HEK293 (cell line): ENCODE measurements around the gene MANF.

Source experiments
- CTCF ChIA-PET: fragments of 350-600 bp; formaldehyde crosslinking; extraction: SDS; loops from one replicate; lab custom pipeline; 2021; ENCODE audit warnings: antibody characterized with exemption; lab: Yijun Ruan, JAX
- POLR2A ChIA-PET: fragments of 300-600 bp; formaldehyde crosslinking; extraction: SDS; loops from one replicate; lab custom pipeline; 2020; ENCODE audit warnings: antibody characterized with exemption, inconsistent platforms; lab: Yijun Ruan, JAX
- H3K27ac ChIP-seq: fragments of 200-500 bp; sonication (Bioruptor generic); 2 replicates; pipeline ENCODE4 v1.5.1; 2014; ENCODE audit warnings: low read depth, low read length, control low read depth, inconsistent platforms; ENCODE audit errors: extremely low read depth
- H3K36me3 ChIP-seq, 2 experiments: fragments of 200-500 bp in 1 of 2; sonication (Bioruptor generic) in 1 of 2; 1 replicate in 1 of 2; 2 replicates in 1 of 2; pipeline ENCODE4 v1.5.1; 2014 to 2017; ENCODE audit warnings: inconsistent platforms in 2 of 2, low read length in 2 of 2; ENCODE audit not compliant: control insufficient read depth in 2 of 2, insufficient read depth in 1 of 2
- H3K4me1 ChIP-seq: fragments of 200-500 bp; sonication (Bioruptor generic); 2 replicates; pipeline ENCODE4 v1.5.1; 2014; ENCODE audit warnings: mild to moderate bottlenecking, low read length, inconsistent platforms; ENCODE audit not compliant: control insufficient read depth, insufficient read depth
- H3K4me3 ChIP-seq: 2 replicates; pipeline ENCODE4 v1.5.1; 2011; ENCODE audit warnings: low read depth, mild to moderate bottlenecking, control low read depth, low read length, moderate library complexity
- H3K9me3 ChIP-seq: fragments of 200-500 bp; sonication (Bioruptor generic); 2 replicates; pipeline ENCODE4 v1.5.1; 2014; ENCODE audit warnings: low read depth, low read length, inconsistent platforms; ENCODE audit not compliant: control insufficient read depth, insufficient read depth
- HOXD13 ChIP-seq: sonication (generic); formaldehyde crosslinking; IDR thresholded peaks from 2 replicates; pipeline ENCODE4 v1.8.0; 2022; ENCODE audit warnings: missing genetic modification reagents, borderline replicate concordance
- IKZF3 ChIP-seq: fragments of 450-650 bp; IDR thresholded peaks from 2 replicates; pipeline ENCODE4 v1.5.0; 2018; ENCODE audit warnings: missing biosample characterization, mild to moderate bottlenecking, missing genetic modification characterization, moderate library complexity
- MZF1 ChIP-seq: fragments of 450-650 bp; formaldehyde crosslinking; IDR thresholded peaks from 2 replicates; pipeline ENCODE4 v1.5.1; 2017; ENCODE audit warnings: missing biosample characterization, missing genetic modification characterization, borderline replicate concordance
- PRDM1 ChIP-seq: fragments of 450-650 bp; formaldehyde crosslinking; IDR thresholded peaks from 2 replicates; pipeline ENCODE4; 2016; ENCODE audit warnings: missing biosample characterization, missing genetic modification characterization
- SCRT1 ChIP-seq: fragments of 450-650 bp; formaldehyde crosslinking; IDR thresholded peaks from 2 replicates; pipeline ENCODE4 v1.5.1; 2016; ENCODE audit warnings: missing biosample characterization, missing genetic modification characterization, borderline replicate concordance
- ZBTB11 ChIP-seq: fragments of 450-650 bp; formaldehyde crosslinking; conservative IDR thresholded peaks from 2 replicates; pipeline ENCODE4 v1.5.1; 2016; ENCODE audit warnings: low read depth, missing biosample characterization, missing genetic modification characterization
- ZBTB17 ChIP-seq: fragments of 450-650 bp; formaldehyde crosslinking; IDR thresholded peaks from 2 replicates; pipeline ENCODE4 v1.5.1; 2016; ENCODE audit warnings: missing biosample characterization, missing genetic modification characterization
- ZNF16 ChIP-seq: fragments of 450-650 bp; formaldehyde crosslinking; IDR thresholded peaks from 2 replicates; pipeline ENCODE4 v1.5.1; 2016; ENCODE audit warnings: low read depth, missing biosample characterization, missing genetic modification characterization
- ZNF214 ChIP-seq: fragments of 450-650 bp; formaldehyde crosslinking; IDR thresholded peaks from 2 replicates; pipeline ENCODE4 v1.5.1; 2017; ENCODE audit warnings: missing biosample characterization, mild to moderate bottlenecking, missing genetic modification characterization, borderline replicate concordance
- ZNF311 ChIP-seq: fragments of 450-650 bp; formaldehyde crosslinking; IDR thresholded peaks from 2 replicates; pipeline ENCODE4 v1.5.1; 2017; ENCODE audit warnings: missing biosample characterization, missing genetic modification characterization, borderline replicate concordance
- ZNF350 ChIP-seq: fragments of 450-650 bp; formaldehyde crosslinking; IDR thresholded peaks from 2 replicates; pipeline ENCODE4 v1.5.0; 2017; ENCODE audit warnings: missing biosample characterization, mild to moderate bottlenecking, missing genetic modification characterization
- ZNF416 ChIP-seq: fragments of 450-650 bp; formaldehyde crosslinking; IDR thresholded peaks from 2 replicates; pipeline ENCODE4 v1.5.1; 2016; ENCODE audit warnings: missing biosample characterization, missing genetic modification characterization
- ZNF449 ChIP-seq: fragments of 450-650 bp; formaldehyde crosslinking; IDR thresholded peaks from 2 replicates; pipeline ENCODE4 v1.5.1; 2017; ENCODE audit warnings: missing biosample characterization, mild to moderate bottlenecking, missing genetic modification characterization, moderate library complexity
- ZNF488 ChIP-seq: fragments of 450-650 bp; formaldehyde crosslinking; IDR thresholded peaks from 2 replicates; pipeline ENCODE4 v1.5.1; 2016; ENCODE audit warnings: missing biosample characterization, missing genetic modification characterization
- ZNF501 ChIP-seq: fragments of 450-650 bp; formaldehyde crosslinking; IDR thresholded peaks from 2 replicates; pipeline ENCODE4 v1.5.1; 2016; ENCODE audit warnings: missing biosample characterization, missing genetic modification characterization
- ZNF548 ChIP-seq: fragments of 450-650 bp; formaldehyde crosslinking; IDR thresholded peaks from 2 replicates; pipeline ENCODE4 v1.5.1; 2016; ENCODE audit warnings: missing biosample characterization, missing genetic modification characterization
- ZNF600 ChIP-seq: fragments of 450-650 bp; formaldehyde crosslinking; IDR thresholded peaks from 2 replicates; pipeline ENCODE4 v1.5.1; 2016; ENCODE audit warnings: missing biosample characterization, missing genetic modification characterization
- ZNF837 ChIP-seq: fragments of 450-650 bp; formaldehyde crosslinking; IDR thresholded peaks from 2 replicates; pipeline ENCODE4 v1.5.1; 2016; ENCODE audit warnings: missing biosample characterization, missing genetic modification characterization
- ZNF843 ChIP-seq: fragments of 450-650 bp; formaldehyde crosslinking; IDR thresholded peaks from 2 replicates; pipeline ENCODE4 v1.5.1; 2016; ENCODE audit warnings: missing biosample characterization, missing genetic modification characterization

Gene MANF

GRCh38 chr3:51375571-51375970 is 9.5 kb upstream of the MANF start:
- Histone ChIP-seq H3K4me3 (no peak overlapping the region), H3K27ac (no peak overlapping the region), H3K4me1 (no peaks in the 10 kb centered on the region), H3K9me3 (no peaks in the 10 kb centered on the region), H3K36me3 (peaks cover 0 to 48% of the 10 kb centered on the region in 2 experiments; a peak in 1 of 3 replicates)
- CTCF ChIA-PET, result interaction anchor here (0.6 to 0.7 kb wide), 3 partner anchors 698 to 761 kb away, joined by 3 read pairs; no protein-coding TSS in a partner anchor
- POLR2A ChIA-PET, result no interaction called here
- no peak for TF ChIP-seq ZNF311 (tag by site-specific recombination)

GRCh38 chr3:51378065-51378464 is 7.0 kb upstream of the MANF start:
- Histone ChIP-seq H3K9me3 (no peaks in the 10 kb centered on the region), H3K4me3 (no peak overlapping the region), H3K27ac (no peak overlapping the region), H3K36me3 (peaks cover 0 to 53% of the 10 kb centered on the region in 2 experiments; a peak in 1 of 3 replicates), H3K4me1 (no peaks in the 10 kb centered on the region)
- ChIA-PET POLR2A (no interaction called here), CTCF (interaction anchor here (0.6 to 1.0 kb wide), 2 partner anchors 11 to 407 kb away, joined by 3 read pairs; no protein-coding TSS in a partner anchor)
- TF ChIP-seq HOXD13 (CRISPR knock-in tag) (no peak), IKZF3 (no peak), ZNF214 (tag by site-specific recombination) (no peak), ZNF600 (tag by site-specific recombination) (no peak), ZBTB17 (tag by site-specific recombination) (no peak), ZNF449 (tag by site-specific recombination) (no peak), ZNF350 (tag by site-specific recombination) (no peak), ZNF837 (tag by site-specific recombination) (no peak), ZNF843 (tag by site-specific recombination) (no peak), ZBTB11 (tag by site-specific recombination) (no peak), ZNF16 (tag by site-specific recombination) (no peak), ZNF501 (no peak), ZNF488 (tag by site-specific recombination) (no peak), MZF1 (tag by site-specific recombination) (no peak), ZNF416 (tag by site-specific recombination) (no peak), SCRT1 (no peak), PRDM1 (tag by site-specific recombination) (no peak), ZNF548 (tag by site-specific recombination) (no peak)
